ENCODE results near the gene BRSK2. TPM values are rescaled to one million over a fixed set of nuclear protein-coding genes. Genes with fewer than 3 reads are reported as not detected.

BRSK2 gene
- total RNA-seq, 1 donor from 2014 or later: 1.4 TPM

DNA sequence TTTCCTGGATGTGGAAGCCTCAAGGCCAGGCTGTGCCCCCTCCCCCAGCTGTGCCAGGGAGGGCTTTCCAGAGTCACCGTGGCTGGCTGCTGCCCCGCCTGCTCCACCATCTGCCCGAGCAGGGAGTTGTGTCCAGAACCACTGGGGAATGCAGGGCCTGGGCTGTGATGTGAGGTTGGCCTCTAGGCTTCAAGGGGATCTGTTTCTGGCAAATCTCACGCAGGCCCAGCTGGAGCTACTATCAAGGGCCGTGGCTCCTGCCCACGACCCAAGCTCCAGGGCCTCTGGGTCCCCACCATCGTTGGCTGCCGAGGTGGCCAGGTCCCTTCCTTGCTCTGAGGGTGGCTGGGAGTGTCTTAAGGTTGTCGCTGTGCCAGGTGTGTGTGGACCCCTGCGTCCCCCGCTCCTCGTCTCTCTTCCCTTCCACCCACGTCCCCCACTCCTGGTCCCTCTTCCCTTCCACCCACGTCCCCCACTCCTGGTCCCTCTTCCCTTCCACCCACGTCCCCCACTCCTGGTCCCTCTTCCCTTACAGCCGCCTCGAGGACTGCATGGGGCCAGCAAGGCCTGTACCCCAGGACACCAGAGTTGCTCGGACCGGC, 6.1 kb downstream of the BRSK2 start:
- DNase-seq (ENCODE audit: low spot score): no peak

DNA sequence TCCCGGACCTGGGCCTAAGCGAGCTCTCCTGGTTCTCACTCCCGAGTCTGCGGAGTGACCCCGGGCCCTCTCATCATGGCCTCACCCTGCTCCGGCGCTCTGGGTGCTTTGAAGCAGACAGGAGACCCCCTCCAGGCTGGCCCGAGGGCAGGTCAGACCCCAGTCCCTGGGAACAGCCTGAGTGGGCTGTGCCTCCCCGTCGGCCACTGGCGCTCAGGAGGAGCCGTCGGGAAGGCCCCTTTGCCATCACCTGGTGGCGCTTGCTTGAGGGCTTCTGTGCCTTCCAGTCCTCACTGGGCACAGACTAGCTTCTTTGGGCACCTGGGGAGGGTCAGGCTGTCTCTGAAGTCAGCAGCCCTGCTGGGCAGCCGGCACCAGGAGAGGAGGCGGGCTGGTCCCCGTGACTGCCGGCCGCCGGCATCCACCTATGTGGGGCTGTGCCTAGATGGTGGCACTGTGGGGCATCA, 6.7 kb downstream of the BRSK2 start:
- no peak for DNase-seq (ENCODE audit: low spot score)

DNA sequence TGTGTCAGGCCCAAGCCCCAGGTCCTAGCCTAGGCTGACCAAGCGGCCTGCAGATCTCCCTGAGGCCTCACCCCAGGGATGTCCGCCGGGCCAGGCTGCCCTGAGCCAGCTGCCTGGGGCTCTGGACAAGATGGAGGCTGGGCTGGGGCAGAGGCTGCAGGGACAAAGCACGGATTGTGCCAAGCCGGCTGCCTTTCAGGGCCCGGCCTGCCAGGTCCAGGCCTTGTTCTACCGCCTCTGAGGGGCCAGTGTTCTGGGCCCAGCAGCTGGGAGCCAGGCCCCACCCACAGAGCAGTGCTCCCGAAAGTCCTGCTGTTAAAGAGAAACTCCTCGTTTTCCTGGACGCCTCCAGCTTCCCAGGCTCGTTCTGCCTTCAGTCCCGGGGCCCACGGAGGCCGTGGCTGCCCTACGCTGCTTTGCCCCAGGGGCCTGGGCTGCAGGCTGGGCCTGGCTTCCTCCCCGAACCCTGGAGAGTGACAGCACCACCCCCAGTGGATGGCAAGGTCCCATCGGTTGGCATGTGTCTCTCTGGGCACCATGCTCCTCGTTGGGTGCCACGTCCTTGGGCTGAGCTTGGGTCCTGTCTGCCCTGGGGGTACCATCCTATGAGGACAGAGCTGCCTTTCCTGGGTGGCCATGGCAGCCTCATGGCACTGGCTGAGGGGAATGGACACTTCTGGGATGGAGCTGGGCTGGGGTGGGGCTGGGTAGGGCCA, 7.6 kb downstream of the BRSK2 start:
- DNase-seq (ENCODE audit: low spot score): no peak

DNA sequence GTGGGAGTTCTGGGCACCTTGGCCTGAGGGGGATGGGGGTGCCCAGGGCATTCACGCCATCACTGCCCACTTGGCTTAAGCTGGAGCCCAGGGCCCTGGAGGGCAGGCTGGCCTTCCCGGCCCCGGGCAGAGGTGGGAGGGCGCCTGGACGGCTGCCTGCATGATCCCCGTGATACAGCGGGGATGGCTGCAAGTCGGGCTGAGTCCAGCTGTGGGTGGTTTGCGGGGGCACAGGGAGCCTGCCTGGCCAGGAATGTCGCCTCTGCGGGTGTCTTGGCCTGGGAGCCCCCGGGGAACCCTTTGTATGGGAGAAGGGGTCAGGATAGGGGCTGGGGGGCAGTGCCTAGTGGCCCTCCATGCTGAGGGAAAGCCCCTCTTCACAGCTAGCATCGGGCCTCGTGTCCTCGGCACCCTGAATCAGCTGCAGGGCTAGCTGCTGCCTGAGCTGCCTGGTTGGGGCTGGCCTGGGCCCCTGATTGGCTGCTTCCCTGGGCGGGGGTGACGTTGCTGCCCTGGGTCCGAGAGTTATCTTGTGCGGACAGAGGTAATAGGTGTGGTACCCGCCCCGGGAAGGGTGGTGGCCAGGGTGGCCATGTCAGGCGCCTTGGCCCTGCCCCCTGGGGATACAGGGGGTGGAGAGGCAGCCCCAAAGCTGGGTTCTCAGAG, 8.3 kb downstream of the BRSK2 start:
- no peak for DNase-seq (ENCODE audit: low spot score)

DNA sequence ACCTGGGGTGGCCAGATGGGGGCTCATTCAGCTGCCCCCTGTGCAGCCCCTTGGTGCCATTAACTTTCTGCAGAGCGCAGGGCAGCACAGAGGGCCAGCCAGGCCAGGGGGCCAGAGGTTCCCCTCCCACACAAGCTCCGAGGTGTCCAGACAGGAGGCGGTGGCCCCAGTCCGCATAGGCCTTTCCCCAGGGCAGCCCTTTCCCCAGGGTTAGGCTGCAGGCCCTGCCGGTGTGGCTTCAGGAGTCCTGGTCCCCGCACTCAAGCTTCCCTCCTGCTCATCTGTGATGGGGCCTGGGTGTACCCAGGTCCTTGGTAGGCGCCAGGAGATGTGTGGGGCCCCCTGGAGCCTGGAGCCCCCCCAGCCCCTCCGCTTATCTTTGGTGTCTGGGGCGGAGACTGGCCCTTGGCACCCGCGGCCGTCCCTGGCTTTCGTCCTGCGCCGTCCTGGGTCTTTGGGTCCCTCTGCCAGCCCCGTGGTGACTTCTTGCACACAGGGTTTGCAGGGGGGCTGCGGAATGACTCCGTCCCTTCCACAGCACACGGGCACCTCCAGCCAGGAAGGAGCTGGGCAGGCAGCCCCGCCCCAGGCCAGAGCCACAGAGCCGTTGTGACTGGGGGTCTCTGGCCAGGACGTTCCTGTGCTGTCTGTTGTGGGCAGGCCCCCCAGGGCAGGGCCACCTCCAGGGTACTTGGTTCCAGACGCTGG, 8.9 kb downstream of the BRSK2 start:
- no peak for DNase-seq (ENCODE audit: low spot score)

DNA sequence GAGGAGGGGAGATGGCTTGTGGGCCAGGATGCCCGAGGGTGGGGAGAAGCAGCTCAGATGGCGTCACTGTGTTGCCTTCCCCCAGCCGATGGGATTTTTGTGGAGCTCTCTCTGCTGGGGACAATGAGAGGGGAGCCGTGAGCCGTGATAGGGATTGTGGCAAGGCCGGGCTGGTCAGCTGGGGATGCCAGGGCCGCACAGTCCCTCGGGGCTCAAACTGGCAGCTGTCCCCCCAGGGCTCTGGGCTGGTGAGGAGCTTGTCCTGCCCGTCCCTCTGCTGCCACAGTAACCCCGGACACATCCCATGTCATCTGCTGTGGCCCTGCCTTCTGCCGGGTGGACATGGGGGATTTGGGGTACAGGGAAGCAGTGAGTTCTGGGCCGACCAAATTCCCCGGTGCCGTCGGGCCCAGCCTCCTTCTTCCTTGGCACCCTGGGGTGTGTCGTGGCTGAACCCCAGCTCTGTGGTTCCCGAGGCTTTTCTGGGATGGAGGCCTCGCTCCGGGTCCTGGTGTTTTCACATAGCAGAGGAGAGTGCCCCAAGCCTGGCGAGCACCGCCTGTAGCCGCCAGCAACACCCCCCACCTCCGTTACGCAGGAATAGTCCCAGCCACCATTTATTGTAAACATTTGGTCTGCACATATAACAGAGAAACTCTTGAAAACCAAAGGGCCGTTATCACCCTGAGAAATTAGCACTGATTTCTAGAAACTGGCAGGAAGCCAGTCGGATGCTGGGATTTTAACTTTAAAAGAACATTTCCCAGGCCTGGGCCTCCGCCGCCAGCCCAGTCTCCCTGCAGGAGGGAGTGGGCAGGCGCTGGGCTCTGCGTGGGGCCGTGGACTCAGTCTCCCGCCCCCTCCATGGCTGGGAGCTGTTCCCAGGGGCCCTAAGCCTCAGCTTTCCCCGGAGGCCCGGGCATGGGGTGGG, 9.9 kb downstream of the BRSK2 start:
- DNase-seq (ENCODE audit: low spot score): no peak

DNA sequence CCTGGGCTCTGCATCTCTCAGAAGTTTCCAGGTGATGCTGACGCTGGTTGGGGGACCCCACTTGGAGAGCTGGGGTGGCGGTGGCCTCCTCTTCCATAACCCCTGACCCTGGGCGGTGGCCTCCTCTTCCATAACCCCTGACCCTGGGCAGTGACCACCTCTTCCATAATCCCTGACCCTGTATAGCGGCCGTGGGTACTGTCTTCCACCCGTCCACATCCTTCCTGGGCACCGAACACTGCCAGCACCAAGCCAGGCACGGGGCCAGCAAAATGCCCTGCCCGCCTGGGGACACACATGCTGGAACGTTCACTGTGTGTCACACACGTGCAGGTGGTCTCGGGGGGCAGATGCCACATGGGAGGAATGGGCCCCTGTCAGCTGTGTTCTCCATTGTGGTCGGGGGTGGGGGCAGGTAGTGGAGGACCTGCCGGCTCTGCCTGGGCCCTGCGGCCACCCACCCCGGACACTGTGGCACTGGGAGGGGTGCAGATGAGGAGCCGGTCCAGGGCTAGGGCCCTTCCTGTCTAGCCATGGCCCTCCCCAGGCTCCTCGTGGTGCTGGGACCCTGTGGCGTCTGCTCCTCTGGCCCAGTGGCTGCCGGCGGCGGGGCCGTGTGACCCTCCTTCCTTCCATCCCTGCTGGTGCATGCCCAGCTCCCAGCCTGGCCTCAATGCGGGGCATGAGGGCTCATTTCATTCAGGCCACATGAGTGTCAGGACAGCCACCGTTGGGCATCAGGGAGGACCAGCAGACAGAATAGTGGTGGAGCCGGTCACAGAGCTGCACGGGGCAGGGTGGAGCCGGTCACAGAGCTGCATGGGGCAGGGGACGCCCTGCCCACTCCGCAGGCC, 10.8 kb downstream of the BRSK2 start:
- no peak for DNase-seq (ENCODE audit: low spot score)

DNA sequence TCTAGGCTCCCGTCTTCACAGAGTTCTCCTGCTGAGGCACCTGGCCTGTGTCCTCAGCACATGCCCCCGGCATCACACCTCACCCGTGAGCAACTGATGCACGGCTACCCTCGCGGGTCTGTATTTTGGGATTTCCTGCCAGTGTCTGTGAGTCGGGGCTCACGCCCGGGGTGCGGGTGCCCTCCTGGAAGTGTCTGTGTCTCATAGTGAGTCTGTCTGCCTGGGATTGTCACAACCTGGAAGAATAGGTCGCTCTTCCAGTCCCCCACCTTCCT, 11.4 kb downstream of the BRSK2 start:
- DNase-seq (ENCODE audit: low spot score): no peak

DNA sequence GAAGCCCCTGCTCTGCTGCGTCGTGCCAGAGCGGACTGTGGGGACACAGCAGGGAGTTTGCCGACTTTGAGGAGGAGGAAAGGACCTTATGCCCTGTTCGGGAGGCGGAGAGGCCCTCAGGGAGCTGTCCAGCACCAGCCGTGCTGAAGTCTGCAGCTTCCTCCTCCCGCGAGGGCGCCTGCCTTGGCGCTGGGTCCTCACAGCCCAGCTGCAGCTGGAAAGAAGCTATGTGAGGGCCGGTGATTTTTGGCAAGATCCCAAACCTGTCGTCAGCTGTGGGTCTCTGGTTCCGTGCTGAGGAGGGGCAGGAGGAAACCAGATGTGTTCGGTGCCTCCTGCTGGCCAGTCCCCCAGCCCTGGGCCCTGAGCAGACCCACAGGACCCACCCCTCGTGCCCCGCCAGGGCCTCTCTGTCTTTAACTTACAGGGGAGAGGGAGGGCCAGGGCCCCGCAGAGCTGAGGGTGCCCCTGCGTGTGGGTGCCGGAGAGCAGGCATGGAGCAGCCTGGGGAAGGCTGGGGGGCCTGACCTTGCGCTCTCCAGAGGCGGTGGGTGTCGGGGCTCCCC, 12.0 kb downstream of the BRSK2 start:
- no peak for DNase-seq (ENCODE audit: low spot score)

DNA sequence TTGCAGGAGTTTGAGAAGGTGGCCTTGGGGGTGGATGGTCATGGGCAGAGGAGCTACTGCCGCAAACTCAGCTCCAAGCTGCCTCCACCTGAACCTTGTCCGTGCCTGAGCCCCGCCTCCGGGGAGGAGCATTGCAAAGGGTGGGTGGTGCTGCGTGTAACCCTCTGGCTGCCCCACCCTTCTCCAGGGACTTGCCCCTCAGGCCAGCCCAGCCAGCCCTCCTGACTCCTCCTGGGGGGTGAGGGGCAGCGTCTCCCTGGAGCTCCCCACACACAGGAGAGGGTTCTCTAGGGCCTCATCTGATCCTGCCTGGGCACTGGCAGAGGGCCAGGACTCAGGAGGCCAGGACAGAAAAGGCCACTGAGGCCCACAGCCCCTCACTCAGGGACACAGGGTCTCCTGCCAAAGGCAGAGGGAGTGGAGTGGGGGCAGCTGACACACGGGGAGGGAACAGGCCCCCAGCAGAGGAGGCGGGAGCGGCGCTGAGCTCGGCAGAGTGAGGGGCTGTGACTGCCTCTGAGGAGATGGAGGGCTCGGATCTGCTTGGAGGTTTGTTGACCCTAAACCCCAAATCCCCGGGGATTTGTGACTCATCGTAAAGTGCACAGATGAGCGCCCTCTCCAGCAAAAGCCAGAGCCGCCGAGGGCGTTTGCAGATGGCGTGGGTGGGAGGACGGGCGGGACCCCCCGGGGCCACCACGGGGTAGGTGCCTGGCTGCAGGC, 12.8 kb downstream of the BRSK2 start:
- DNase-seq (ENCODE audit: low spot score): no peak

DNA sequence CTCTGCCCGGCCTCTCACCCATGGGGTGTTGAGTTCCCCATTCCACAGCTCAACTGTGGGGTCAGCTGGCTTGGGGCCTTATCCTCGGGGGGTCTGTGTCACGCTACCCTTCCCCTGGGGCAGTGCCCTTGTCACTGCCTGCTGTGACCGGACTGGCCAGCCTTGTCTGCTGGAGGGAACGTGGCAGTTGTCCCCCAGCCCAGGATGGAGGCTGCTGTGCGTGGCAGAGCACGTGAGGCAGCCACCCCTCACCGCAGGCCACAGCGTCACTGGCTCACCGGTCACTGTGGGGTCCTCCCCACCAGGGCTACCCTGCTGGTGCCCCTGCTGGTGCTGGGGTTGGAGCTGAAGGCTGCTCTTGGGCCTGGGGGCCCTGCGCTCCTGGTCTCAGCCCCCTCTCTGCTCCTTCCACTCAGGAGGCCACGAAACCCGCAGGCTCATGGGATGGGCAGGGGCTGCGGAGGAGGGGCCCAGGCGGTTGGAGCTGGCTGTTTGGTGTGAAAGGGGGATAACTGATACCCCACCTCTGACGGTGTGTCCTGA, 13.4 kb downstream of the BRSK2 start:
- no peak for DNase-seq (ENCODE audit: low spot score)

DNA sequence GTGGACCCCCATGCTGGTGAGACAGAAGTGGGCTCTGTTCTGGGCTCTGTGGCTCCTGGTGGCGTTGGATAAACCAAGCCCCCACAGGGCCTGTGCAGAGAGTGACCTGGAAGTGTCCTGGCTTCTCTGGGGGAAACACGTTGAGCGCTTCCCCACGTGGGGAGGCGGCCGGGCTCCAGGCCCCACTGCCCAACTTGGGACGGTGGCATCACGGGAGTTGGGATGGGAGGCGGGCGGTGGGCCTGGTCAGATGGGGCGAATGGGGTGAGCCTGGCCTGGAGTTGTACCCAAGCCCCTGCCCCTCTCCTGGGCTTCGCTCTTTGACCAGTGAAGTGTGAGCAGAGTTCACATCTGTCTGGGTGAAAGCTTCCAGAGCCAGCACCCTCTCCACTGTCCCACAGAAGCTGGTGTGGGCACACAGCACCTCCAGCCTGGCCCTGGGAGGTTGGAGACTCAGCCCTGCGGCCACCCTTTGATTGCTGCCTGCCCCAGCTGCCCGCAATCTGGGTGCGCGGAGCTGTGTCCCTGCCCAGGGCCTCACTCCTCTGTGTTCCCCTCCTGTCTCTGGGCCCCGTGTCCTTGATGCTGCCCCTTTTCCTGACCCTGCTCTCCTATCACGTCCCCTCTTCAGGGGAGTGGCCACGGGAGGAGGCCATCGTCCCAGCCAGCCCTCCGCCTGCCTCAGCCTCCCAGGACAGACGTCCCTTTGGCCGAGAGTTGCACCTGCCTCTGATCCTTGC, 14.2 kb downstream of the BRSK2 start:
- DNase-seq (ENCODE audit: low spot score): no peak

DNA sequence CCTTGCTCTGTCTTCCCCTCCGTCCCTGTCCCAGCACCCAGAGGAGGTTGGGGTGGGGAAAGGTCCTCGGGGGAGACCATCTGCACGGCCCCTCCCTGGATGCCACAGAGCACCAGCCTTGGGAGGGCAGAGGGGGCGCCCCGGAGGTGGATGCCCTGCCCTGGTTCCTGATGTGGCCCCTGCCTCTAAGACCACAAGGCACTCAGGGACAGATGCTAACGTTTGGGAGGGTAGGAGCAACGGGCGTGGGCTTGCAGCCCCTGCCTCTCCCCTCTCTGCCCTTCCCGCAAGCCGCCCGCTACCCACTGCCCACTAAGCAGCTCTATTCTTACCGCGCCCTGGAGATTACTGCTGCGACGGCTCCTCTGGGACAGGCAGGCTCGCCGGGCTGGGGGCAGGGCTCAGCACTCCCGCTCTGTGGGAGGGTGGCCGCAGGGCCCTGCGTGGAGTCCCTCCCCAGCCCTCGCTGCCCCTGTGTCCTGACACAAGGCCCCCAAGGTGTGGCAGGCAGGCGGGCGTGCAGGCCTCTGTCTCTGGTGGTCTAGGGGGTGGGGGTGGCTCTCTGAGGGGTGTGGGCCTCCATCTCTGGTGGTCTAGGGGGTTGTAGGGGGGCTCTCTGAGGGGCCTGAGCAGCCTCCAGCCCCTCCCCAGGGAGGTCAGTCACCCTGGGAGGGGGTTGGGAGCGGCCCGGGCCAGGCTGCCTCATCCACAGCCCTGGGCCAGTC, 14.9 kb downstream of the BRSK2 start:
- no peak for DNase-seq (ENCODE audit: low spot score)

DNA sequence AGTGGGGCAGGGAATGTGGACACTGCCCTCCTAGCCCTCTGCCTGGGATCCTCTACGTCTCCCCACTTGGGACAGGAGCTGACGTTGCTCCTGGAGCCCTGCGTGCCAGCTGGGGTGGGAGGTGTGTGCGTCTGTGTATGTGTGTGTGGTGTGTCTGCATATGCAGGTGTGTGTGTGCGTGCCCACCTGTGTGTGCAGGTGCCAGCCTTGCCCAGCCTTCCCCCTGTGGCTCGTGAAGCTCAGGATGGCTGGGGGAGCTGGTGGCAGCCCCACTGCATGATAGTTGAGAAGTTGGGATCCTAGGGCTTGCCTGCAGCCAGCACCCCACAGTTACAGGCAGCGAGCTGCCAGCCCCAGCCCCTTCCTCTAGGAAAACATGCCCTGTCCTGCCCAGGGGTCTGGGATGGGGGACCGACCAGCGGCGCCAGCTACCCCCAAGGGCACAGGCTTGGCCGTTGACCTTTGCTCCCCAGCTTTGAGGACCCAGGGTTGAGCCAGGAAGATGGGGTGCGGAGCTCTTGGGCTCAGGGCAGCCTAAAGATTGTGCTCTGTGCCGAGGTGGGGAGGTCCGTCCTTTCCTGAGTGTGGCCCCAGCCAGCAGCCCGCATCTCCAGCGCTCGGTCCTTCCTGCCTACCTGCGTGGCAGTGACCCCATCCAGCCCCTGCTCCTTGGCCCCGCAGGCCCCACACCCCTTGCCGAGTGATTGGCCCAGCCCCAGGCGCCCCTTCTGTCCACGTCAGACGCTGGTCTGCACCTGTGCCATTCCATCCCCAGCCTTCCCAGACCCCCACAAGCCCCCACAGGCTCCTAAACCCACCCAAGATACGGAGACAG, 15.7 kb downstream of the BRSK2 start:
- DNase-seq (ENCODE audit: low spot score): no peak

DNA sequence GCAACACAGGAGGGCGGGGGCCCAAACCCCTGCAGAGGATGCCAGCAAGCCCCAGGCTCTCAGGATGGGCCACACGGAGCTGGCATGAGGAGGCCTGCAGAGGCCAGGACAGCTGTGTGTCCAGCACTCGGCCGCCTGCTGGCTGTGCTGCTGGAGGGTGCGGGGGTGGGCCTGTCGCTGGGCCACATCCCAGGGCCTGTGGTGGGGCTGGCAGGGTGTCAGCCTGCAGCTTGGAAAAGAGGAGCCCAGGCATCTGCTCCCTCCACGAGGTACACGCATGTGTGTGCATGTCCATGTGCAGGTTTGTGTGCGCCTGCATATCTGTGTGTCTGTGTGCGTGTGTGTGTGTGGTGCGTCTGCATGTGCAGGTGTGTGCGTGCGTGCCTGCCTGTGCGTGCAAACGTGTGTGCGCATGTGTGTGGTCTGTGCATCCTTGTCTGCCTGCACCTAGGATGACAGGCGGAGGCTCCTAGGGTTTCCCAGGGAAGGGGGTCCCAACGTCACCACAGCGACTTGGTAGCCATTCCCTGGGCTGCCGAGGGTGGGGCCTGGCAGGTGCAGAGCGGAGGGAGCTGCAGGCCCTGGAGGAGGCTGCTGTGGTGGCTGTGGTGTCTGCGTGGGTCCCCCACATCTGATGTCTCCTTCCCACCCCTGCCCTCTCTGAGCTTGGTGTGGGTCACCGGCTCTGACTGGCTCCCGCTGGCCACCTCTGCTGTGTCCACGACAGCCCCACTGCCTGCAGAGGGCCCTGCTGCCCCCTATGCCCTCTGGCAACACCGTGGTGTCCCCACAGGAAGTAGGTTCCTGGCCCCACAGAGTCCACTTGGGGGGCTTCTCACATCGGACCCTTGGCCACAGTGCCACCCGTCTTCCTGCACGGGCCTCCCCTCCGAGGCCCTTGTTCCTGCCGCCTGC, 17.1 kb downstream of the BRSK2 start:
- DNase-seq (ENCODE audit: low spot score): no peak

Data from mesenteric fat pad (tissue), 1 donor.